Effector CD4-positive, alpha-beta T cell (primary cell): ENCODE results near the gene SNX20.

Experiments
- DNase-seq: peaks from one replicate; pipeline ENCODE4 v3.0.0-alpha.2; 2020

Gene SNX20

DNA sequence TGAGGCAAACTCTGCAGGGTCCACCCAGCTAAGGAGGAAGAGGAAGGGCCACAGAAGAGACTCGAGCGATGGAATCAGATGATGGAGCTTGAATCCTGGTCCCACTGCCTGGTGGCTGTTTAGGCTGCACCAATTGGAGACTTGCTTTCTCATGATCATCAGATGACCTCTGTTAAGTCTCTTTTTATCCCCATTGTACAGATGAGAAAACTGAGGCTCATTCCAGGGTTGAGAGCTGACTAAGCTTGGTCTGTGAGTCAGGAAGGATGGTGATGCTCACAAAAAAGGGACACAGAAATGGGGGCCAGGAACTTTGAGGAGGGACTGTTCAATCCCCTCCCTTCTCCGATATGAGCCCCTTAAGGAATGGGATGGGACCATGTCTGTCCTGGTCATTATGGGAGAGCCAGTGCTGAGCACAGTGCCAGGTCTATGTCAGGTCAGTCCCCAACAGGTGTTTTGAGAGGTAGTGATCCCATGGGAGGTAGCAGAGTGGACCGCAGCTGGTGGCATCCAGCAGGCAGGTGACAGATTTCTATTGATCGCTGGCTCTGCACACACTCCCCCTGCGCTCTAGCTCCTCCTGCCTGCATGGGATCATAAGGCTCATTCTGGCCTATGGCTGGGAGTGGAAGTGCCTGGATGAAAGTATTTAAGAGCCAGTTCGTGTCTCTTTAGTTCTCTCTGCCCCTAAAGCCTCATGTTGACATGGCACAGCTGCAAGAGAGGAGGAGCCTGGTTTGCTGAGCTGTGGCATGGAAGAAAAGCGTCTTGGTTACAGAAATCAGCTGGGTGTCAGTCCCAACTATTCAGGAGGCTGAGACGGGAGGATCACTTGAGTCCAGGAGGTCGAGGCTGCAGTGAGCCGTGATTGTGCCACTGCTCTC is 27.2 kb downstream of the SNX20 start:
- no peak for DNase-seq

- DNase-seq = no peak
These were observed 28.2 kb downstream of the SNX20 start for GRCh38 chr16:50652836-50653425.

DNA sequence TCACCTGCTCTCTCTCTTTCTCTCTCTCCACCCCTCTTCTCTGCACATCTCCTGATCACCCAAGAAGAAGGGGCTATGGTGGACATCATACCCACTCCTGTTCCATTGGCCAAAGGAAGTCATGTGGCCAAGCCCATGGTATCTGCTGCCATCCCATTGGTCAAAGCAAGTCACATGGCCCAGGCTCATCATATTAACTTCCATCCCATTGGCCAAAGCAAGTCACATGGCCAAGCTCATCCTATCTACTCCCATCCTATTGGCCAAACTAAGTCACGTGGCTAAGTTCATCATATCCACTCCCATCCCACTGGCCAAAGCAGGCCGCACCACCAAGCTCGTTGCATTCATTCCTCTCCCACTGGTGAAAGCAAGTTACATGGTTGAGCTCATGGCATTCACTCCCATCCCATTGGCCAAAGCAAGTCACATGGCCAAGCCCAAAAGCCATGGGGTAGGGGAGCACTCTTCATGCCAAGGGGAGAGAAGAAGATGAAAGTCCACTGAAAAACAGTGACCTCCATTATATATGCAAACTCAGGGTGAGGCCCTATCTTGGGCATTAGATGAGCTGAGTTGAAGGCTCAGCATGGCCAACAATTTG is 29.2 kb downstream of the SNX20 start:
- DNase-seq = no peak

GRCh38 chr16:50646345-50646744 is 34.8 kb downstream of the SNX20 start:
- no peak for DNase-seq

DNA sequence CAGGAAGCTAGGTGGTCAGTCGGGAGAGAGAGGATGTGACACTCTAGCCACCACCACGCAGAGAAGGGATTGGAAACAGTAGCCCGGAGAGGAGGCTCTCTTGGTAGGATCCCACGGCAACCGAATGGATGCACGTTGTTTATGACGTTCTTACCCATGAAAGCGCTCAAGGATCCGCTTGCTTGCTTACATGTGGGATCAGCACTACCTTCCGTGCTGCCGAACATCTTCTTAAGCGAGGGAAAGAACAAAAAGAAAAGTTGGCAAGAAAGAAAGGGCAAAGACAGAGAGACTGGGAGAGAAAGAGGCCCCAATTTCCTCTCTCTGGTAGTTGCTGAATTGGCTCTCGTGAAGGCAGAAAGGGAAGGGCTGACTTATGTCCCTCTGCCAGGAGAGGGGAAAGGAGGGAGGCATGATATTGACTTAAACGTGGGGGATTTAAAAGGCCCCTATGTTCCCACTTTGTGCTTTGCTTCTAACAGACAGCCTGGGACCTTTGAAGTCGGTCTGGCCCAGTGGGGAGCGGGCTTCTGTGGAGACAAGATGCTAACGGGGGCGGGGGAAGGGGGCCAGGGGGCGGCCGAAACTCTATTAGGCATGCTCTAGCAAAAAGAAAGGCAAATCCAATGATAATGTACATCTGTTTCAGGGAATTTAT is 35.4 kb downstream of the SNX20 start:
- DNase-seq = no peak

- DNase-seq = no peak
These were observed 36.4 kb downstream of the SNX20 start for GRCh38 chr16:50644729-50645128.

GRCh38 chr16:50644245-50644644 is 36.9 kb downstream of the SNX20 start:
- DNase-seq = no peak

DNA sequence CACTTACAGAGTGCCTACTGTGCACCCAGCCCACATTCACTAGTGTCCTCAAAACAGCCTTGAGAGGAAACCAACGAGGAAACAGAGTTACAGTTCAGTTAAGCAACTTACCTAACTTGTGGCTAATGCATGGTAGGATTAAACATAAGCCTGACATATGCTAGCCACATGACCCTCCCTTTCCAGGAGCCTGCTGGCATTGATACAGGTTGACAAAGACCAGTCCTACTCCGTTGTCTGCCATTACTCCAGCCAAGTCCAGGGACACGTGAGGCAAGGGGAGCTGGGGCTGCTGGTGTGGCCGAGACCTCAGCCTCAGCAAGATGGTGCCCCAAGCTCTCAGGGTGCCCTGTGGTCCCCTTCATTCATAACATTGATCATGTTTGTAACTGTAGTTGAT is 37.9 kb downstream of the SNX20 start:
- no peak for DNase-seq

DNA sequence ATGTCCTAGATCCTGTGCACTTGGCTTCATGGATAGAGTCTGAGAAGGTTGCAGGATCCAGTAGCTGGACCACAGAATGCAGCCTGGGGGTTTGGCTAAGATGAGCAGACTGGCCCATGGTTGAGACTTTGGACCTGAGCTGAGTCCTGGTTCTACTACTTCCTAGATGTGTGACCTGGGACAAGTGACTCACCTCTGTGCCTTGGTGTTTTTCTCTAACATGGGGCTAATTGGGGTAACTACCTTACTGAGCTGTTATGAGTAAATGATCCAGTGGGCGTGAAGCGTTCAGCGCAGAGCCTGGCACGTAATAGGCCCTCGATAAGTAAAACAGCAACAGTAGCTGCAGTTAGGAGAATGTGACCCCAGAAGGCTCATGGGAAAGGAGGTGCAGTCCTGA is 38.8 kb downstream of the SNX20 start:
- no peak for DNase-seq

GRCh38 chr16:50641818-50642187 is 39.3 kb downstream of the SNX20 start:
- no peak for DNase-seq

DNA sequence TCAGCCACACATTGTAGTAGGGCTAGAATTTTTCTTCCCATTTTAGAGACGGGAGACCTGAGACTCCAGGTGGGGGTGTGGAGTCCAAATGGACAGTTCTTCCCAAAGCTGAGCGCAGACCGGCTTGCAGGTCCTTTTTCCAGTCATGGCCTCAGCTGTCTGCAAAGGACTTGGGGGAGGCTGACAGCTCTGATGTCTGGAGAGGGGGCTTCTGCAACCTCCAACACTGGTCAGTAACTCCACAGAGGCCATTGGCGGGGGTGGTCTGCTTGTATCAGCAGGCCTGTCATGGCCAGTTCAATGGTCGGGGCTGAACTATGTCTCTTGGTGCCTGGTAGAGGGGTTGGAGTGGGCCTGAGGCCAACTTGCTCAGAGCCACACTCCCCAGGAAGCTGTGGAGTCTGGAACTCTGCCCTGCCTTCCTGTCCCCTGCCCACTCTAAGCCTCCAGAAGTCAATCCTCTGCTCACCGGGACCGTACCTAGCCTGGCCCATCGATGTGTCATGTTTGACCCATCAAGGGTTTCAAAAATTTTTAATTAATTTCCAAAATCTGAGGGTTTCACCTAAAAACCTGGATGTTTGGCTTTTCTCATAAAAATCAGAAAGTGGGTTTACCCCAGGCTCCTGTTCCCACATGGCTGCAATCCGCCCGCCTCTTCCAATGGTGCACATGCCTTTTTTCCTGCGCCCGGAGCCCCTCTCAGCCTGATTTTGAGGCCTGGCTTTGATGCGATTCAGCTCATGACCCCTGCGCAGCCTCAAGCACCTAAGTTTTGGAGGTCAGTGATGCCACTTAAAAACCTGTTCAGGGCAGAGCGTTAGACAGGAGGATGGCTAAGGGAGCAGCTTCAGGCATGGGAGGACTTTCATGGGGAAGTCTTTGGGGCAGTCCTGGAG is 39.9 kb downstream of the SNX20 start:
- no peak for DNase-seq

GRCh38 chr16:50640391-50640790 is 40.7 kb downstream of the SNX20 start:
- no peak for DNase-seq

DNA sequence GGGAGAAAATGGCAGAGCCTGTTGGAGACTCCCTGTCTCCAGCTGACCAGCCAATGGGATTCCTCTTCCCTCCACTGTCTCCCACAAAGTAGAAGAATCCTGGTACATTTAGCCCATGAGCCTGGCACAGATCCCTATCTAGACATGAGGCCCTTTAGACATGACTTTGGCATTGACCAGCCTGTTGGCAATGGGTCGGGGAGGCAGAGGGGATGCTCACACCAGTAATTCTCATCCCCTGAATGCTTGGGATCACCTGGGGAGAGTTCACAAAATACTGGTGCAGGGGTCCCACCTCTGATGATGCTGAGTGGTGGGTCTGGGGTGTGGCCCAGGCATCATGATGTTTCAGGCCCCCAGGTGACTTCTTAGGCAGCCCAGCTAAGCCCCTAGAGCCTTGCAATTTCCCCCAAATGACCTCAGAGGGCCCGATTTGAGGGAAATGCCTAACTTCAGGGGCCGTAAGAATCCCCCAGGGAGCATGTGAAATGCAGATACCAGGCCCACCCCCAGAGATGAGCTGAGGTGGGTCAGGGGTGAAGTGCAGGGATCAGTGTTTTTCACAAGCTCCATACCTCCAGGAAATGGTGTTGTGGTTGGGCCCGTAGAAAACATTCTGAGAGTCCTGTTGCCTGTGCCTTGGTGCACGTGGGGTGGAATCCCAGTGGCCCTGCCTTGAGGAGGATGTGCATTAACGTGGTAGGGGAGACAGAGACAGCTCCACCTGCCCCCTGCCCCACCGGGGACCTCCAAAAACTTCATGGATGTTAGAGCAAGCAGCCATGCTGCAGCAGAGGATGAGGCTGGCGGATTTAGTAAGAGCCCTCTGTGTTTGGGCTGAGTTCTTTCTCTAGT is 42.1 kb downstream of the SNX20 start:
- no peak for DNase-seq

GRCh38 chr16:50637716-50638602 is 43.2 kb downstream of the SNX20 start:
- no peak for DNase-seq

DNA sequence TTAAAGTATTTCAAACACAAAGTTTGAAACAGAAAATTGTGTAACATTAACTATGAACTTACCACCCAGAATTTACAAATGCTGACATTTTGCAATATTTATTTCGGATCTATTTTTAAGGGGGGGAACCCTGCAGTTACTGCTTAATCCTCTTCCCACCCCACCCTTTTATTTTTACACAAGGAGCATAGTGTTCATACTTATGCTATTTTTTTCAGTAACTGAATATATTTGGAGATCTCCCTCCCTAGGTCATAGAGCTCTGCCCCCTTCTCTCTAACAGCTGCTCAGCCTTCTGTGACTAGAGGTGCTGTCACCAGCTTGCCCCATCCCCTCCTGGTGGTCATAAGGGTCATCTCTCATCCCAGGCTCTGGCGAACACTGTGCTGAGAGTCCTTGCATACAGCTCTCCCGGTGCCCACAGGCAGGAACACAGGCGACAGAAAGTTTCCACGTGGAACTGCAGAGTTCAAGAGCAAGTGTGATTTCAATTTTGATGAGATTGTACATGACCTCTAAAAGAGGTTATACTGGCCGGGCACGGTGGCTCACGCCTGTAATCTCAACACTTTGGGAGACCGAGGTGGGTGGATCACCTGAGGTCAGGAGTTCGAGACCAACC is 44.2 kb downstream of the SNX20 start:
- no peak for DNase-seq

DNA sequence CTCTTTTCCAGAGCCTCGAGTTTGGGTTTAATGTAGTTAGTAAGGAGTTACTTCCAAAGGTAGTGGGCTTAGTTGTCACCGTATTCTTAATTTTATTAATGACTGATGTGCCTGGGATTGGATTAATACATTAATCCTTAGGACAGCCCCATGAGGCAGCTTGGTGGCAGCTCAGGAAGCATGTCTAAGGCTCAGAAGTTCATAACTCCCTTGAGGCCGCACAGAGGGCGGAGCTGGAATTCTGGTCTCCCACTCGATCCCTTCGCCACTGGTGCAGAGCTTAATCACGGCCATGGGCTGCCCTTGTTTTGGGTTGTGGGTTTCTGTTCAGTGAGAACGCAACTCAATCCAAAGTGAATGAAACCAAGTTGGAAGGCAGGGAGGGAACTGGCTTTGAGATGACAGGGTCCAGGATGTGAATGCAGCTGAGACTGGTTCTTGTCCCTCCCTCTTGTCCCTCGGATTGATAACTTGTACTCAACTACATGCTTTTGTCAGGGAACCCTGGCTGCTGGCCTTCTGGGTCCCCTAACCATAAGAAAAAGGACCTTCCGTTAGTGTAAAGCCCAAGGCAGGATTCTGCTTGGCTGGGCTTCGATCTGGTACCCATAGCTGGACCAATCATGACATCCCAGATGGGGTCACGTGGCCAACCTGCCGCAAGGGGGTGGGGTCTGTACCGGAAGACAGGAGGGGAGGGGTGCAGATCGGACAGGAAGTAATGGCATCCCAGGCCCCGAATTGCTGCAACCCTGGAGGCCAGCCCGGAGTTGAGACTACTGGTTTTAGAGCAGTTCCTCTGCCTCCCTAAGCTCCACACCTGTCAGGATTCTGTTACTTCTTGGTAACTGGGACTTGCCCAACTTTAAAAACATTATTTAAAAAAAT is 45.4 kb downstream of the SNX20 start:
- no peak for DNase-seq

- DNase-seq = no peak
These were observed 46.2 kb downstream of the SNX20 start for GRCh38 chr16:50634947-50635346.

- DNase-seq = no peak
These were observed 47.0 kb downstream of the SNX20 start for GRCh38 chr16:50634090-50634489.
